Pulmonary artery endothelial cell (primary cell): ENCODE data around the gene CARTPT. TPM values are rescaled to one million over a fixed set of nuclear protein-coding genes. Genes with fewer than 3 reads are reported as not detected.

ENCODE experiments used
- DNase-seq: peaks from one replicate; pipeline ENCODE4 v3.0.0-alpha.2; 2011; ENCODE audit warnings: low read depth, low spot score
- total RNA-seq: library from RNA; depleted of rRNA; stranded (reverse); fragments of >200 nt; gene quantifications from 2 replicates; pipeline ENCODE4 v1.2.3, GENCODE V29; 2014

CARTPT gene
- not detected in 2 replicates for total RNA-seq

DNA sequence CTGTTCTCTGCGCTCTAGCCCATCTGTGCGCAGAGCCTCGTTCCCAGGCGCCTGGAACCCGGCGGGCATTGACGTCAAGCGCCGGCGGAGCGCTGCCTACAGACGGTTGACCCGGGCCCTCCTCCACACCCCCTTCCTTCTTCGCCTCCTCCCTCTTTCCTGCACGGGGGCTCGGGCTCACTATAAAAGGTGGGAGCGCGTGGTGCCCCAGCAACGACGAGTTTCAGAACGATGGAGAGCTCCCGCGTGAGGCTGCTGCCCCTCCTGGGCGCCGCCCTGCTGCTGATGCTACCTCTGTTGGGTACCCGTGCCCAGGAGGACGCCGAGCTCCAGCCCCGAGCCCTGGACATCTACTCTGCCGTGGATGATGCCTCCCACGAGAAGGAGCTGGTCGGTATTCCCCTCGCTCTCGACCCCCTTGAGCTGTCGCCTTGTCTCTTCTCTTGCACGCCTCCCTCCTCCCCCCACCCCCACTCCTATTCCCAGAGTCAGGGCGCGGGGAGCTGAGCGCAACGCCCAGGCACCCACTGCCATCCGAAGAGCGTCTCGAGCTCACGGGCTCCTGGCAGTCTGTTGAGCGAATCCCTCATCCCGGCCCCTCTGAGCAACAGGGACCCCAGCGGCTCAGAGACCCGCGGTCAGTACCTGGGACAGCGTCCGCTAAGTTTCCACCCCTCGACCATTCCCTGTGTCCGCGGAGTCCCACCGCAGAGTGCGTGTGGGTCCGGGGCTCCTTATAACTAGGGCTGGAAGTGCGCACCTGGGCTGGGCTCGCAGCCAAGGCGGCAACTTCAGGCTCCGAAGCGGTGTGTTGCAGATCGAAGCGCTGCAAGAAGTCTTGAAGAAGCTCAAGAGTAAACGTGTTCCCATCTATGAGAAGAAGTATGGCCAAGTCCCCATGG lies at the start of gene CARTPT:
CARTPT (plus strand) TSS at position 213 of the 902 bp plus-strand sequence; CDS start at position 232, 19 bp downstream.
- DNase-seq, result no peak

DNA sequence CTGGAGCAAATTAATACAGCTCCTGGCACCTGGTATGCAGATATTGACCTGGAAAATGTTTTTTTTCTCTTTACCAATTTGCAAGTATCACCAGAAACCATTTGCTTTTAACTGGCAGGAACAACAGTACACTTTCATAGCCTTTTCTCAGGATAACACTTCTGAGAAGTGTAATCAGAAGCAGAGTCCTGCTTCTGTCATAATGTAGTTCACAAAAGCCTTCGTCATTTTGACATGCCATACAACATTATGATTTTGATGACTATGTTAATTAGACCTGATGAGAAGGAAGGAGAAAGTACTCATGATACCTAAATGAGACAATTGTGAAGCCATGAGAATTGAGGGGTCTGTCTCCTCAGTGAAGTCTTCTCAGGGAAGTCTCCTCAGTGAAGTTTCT lies 41.1 kb upstream of the CARTPT start:
- no peak for DNase-seq

DNA sequence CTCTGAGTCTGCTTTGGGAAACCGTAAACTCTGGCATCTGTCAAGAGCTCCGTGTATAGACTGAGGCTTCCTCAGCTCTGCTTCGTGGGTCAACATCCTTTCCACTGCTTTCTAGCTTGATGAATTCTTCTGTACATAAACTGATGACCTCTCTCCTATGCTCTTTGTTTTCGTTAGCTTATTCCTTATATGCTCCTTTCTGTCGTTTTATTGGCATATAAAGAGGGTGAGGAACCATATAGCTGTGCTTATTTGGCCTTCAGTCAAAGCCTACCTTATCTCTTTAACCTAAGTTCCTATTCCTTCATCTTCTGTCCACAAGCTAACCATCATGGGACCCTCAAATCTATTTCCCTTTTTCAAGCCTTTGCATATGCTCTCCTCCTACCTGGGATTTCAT lies 39.4 kb upstream of the CARTPT start:
- no peak for DNase-seq

DNA sequence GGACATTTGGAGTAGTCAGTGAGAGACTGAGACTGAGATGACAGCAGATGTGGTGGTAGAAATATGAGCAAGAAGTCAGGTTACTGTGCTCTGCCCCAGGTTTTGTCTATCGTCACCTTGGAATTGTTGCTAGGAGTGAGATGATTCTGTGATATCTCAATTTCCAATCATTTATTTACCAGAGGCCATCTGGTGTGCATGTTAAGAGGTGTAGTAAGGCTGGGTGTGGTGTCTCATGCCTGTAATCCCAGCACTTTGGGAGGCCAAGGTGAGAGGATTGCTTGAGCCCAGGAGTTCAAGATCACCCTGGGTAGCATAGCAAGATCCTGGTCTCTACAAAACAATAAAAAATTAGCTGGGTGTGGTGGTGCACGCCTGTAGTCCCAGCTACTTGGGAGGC lies 38.6 kb upstream of the CARTPT start:
- DNase-seq, result no peak

DNA sequence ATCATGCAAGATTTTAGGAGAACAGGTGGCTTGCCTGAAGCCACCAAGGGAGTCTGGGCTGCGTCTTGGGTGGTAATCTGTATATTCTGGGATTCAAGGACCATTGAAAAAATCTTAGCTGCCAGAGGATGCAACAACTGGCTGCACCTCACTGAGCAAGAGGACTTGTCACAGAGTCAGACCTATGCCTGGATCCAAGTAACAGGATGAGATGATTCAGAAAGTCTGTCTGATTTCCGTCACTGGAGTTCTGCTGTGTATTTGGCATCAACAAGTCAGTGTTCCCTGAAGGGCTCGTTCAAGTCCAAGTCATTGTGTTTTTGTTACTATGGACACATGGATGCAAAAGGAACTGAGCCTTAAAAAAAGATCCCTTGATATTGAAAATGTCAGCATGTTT lies 37.8 kb upstream of the CARTPT start:
- peak; percentile 73 for DNase-seq

DNA sequence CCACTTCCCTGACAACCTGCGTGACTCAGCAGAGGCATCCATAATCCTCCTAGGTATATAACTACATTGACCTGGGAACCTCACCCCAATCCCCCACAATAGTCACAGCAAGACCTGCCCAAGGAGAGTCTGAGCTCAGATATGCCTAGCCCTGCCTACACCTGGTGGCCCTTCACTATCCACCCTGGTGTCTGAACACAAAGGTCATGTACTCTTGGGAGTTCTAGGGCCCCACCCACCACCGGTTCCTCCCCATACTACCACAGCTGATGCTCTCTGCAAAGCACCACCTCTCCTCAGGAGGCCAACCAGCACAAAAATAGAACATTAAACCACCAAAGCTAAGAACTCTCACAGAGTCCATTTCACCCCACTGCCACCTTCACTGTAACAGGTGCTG lies 34.8 kb upstream of the CARTPT start:
- DNase-seq, result no peak

DNA sequence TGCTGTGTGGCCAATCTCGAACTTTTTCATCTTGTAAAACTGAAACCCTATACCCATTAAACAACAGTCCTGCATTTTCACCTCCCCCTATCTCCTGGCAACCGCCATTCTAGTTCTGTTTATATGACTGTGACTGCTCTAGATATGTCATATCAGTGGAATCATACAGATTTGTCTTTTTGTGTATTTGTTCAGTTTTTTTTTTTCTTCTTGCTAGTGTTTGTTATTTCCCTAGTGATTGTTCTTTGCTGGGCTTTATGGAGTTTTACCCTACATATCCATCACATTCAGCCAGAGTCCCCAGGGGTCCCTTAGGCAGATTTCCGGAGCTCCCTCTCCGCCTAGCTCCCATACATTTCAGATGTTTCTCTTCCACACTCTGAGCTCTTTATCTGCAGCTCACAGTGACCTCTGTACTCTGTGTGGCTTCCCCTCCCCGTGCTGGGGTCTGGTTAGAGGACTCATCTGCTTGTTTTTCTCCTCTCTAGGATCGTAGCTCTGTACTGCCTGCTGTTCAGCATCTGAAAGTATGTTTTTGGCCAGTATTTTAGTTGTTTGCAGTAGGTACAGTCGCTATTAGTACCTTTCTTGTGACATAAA lies 25.1 kb upstream of the CARTPT start:
- no peak for DNase-seq

DNA sequence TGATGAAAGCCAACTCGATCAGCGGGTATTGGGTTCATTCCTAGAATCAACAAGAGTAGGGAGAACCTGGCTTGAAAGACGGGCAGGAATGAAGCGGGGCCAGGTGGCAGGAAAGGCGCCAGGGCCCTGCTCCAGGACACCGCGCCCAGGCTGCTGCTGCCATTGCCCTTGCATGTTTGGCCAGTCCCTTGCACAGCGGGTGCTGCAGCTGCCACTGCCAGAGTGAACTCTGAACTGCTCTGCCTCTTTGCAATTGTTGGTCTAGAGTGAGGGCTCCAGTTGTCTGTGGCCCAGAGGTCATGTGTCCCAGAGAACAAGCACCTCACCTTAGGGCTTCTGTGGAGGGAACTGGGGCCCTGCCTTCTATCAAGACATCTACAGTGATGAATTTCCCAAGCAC lies 24.0 kb upstream of the CARTPT start:
- no peak for DNase-seq

DNA sequence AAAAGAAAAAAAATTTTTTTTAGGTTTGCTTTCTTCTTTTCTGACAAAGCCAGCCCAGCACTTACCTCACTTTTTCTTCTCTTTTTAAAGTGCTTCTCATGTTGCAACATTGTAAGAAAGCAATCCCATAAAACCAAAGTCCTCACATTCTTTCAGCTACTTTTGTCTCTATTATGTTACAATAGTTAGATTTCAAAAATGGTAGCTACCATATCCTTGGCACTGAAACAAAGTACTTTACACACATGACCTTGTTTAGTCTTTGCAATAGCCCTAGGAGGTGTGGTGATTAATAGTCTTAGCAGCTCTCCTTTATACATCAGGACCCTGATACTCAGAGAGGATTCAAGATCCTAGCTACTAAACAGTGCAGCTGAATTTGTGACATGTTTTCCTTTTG lies 23.5 kb upstream of the CARTPT start:
- DNase-seq, result no peak

DNA sequence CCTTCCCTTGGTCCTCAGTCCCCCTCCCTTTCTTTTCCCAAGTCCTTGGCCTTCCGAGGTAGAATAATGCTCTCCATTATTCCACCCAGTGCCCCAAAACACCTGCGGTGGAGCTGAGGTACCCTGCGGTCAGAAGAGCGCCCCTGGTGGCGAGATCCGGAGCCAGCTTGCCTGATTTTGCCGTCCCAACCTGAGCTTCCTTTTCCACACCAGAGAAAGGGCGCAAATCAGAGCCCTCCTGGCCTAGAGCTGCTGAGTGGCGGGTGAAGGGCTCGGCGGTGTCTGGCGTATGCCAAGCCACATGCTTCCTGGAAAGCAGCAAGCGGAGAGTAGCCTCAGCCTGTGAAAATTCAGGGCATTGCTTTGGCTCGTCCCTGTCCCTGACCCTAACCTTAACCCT lies 21.1 kb upstream of the CARTPT start:
- no peak for DNase-seq

DNA sequence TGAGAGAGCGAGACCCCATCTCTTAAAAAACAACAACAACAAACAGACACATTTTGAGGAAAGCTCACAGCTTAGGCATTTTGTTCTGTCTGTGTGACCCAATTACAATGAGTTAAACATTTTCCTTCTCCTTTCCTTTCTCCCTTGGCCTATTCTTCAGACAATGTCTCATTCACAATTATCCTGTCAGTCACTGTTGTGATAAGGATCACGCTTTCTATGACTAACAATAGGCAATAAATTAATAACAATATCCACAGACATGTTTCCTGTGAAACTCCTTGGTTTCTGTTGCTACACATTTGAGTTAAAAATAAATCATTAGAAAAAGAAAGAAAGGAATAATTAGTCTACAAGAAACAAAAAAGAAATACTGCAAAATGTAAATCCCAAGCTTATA lies 19.8 kb upstream of the CARTPT start:
- peak; percentile 54 for DNase-seq

DNA sequence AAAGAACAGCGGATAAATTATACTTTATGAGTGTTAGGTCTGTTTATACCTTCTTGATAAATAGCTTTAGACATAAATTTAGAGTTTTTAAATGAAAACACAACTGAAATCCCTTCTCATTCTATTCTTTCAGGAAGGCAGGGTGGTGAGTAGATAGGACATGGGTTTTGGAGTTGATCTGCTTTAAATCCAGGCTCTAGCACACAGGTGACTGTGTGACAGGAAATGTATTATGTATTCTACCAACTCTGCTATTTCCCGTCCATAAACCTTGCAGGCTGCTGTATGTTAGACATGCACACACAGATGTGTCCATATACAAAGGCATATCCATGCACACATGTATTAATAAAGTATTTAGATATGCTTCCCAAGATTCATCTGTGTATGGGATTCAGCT lies 19.3 kb upstream of the CARTPT start:
- DNase-seq, result no peak

DNA sequence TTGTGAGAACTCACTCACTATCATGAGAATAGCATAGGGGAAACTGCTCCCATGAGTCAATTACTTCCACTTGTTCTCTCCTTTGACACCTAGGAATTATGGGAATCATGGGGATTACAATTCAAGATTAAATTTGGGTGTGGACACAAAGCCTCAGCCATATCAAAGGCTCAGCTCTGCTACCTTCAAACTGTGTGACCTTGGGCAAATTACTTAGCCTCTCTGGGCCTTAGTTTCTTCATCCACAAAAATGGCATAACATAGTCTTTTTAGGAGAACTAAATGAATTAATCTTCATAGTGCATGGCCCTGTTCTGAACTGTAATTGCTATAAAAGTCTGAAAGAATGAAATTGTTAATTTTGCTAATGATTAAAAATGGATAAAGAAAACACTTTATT lies 18.3 kb upstream of the CARTPT start:
- DNase-seq, result no peak

DNA sequence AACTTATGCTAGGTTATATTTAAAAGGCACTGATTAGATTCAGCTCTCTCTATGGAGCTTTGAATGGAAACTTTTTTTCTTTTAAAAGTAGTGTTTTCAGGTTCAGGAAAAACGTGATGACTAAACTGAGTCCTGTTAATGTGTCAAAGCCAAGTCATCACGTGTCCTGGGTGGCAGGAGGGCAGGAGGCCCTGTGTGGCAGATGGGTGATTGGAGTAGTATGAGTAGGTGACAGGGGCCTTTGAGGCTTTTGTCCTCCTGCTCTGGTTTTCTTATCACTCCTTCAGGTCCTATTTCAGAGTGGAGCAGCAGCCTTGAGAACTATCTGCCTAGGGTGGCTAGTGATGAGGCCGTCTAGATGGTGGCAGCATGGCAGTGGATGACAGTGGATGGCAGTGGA lies 17.7 kb upstream of the CARTPT start:
- no peak for DNase-seq

DNA sequence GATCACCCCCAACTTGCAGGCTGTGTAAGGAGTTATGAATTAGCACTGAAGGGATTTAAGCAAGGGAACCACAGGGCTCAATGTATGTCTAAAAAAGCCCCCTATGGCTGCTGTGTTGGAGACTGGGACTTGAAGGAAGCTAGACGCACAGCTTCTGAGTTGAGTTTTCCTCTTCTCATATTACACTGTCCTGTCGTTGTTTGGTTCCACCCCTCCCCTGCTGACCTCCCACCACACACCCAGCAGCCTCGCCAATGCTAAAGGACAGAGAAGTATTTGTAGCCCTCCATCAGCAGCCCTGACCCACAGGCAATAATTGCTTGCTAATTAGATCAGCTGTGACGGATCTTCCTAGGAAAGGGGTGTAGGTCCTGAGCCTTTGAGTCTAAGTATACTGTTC lies 15.1 kb upstream of the CARTPT start:
- DNase-seq, result no peak

DNA sequence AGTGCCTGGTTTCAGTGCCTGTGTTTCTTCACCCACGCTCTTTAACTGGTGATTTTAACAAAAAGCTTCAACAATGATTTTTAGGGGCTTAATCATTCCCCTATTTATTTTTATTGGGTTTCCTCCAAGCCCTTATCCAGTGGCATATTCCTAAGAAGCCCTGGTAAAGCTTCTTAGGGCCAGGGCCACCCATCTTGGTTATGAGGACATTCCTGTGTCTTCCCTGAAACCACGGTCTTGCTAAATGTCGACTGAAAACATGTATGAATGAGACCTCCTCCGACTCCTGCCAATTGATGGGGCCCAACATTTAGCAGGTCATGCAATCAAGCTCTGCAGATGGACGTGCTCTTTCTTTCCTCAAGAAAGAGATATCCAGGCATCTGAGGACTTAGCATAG lies 13.7 kb upstream of the CARTPT start:
- DNase-seq, result no peak

DNA sequence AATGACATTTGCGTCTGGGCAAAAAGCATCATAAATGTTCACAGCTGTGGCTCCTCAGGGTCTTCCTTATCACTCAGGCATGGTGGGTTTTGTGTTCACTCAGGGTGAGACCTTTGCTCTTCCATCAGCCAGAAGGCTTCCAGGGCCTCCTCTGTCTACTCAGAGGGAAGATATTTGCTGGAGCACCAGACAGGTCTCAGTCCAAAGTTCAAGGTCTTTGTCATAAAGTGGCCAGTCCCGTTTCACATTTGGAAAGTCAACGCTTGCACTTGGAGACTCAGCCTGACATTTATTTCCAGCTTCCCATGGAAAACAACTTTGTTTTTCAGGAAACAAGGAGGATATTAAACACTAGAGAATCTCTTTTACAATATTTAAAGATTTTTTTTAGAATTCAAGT lies 12.2 kb upstream of the CARTPT start:
- DNase-seq, result no peak

DNA sequence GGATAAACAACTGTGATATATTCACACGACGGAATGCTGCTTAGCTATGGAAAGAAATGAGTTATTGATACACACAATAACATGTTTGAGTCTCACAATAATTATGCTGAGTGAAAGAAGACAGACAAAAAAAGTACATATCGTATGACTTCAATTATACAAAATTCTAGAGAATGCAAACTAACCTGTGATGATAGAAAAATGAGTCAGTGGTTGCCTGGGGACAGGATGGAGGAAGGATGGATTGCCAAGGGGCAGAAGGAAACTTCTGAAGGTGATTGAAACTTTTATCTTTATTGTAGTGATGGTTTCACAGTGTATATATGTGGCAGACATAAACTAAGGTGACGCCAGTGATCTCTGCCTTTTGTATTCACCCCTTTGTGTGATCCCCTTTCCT lies 7.5 kb upstream of the CARTPT start:
- no peak for DNase-seq

DNA sequence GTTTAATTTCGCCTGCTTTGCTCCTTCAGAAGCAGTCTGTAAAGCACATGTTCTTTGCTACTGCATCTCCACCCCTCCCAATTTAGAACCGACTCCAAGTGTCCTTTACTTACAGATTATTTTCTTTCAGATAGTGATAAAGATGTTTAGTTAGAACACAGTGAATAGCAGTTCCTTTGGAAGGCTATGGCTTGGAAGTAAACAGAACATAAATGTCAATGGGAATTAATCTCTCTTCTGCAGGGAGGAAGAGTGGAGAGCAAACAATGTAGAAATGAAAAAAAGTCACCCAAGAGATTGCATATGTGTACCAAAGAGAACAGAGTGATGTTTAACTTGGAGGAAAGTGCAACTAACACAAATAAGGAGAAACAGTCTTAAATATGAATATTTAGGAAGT lies 4.2 kb upstream of the CARTPT start:
- DNase-seq, result no peak

DNA sequence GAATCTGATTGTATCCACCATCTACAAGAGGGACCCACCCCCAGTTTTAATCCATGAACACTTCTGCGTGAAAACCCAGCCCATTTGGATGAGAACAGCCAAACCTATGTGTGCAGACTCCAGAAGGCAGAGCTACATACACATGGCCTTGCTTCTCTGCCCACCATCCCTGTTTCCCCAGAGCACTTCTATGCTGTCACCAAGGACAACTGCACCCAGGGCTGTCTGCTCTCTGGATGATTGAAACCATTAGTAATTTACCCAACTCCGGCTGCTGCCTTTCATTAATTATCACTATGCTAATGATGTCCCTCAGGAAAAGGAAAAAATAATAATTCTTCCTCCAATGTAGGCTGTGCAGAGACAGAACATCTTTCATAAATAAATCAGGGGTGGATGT lies 8.9 kb downstream of the CARTPT start:
- DNase-seq, result no peak

DNA sequence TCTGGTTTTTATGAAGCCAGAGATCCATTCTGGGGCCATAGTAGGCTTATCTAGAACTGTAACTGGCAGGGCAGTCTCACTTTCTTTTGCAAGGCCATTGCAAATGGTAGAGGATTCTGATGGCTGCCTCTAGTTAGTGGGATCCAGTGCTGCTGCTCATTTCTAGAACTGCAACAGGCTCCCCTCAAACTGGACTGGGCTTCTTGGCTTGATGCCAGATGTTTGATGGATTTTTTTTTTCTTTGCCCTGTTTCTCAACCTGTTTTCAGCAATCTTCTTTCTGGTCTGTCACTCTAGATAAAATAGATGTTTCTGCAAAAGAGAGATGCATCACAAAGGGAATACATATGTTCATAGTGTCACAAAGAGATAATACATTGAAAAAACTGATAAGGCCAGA lies 11.9 kb downstream of the CARTPT start:
- no peak for DNase-seq

DNA sequence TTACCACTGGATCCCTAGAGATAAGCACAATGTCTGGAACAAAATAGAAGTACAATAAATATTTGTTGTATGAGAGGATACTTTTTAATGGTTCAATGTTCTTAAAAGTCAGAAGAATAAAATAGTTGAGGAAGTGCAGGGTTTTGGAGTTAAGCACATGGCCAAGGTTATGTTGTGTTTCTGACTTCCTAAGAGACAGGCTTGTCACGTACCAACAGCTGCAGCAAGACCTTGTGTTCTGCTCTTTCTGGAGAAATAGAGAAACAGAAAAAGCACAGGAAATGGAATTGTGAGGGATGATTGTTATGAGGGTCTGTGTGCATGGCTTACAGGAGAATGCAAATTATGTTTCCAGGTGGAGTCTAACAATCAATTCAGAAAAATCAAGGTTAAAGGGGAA lies 12.9 kb downstream of the CARTPT start:
- no peak for DNase-seq

DNA sequence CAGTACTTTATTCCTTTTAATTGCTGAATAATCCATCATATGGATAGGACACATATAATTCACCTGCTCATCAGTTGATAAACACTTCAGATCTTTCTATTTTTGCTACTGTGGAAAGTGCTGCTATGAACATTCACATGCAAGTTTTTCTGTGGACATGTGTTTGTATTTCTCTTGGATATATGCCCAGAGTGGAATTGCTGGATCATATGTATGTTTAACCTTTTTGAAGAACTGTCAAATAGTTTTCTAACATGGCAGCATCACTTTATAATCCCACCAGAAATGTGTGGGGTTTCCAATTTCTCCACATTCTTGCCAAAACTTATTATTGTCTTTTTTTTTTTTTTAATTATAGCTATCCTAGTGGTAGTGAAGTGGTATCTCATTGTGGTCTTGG lies 15.1 kb downstream of the CARTPT start:
- no peak for DNase-seq
